ENCODE data around the gene INHBC. TPM values are rescaled to one million over a fixed set of nuclear protein-coding genes. Genes with fewer than 3 reads are reported as not detected.

INHBC gene
- total RNA-seq, 1 donor from 2014 or later: not detected

DNA sequence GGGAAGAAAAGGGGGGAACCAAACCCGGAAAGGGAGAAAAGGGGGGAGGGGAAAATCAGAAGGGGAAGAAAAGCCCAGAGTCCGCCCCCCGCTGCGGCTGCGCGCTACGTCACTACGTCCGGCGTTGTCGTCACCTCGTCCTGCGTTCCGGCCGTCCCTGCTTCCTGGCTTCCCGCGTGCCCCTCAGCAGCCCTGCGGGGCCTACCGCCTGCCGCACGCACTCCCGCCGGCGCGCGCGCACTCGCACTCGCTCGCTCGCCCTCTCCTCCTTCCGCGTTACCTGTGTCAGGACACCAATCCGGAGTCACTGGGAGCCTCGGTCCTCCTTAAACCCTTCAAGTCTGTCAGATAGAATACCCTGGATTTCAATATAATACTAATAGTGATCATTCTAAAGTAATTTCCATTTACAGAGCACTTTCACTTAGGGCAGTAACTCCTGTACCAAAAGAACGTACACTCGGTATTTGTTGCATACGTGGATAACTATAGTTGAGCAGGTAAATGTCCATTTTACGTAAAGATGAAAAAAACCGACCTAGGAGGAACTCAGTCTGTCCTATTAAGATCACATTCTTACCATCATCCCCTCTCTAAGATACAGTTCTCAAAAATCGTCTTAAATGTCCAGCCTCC, 3.5 kb upstream of the INHBC start, which contains the start of gene R3HDM2:
TSS of gene R3HDM2 (minus strand) at position 113 of the 636 bp plus-strand sequence. CDS start 120,615 bp downstream, outside the sequence.
- Histone ChIP-seq H3K4me3 (ENCODE audit: low read depth, low read length) (peak within 1 kb of the TSS; percentile 61), H3K27me3 (ENCODE audit: control insufficient read depth, insufficient read depth, low read length) (no peaks in the 10 kb centered on the region), H3K36me3 (ENCODE audit: control insufficient read depth, insufficient read depth, low read length) (no peaks in the 10 kb centered on the region)
- TF ChIP-seq, protein P1, sequence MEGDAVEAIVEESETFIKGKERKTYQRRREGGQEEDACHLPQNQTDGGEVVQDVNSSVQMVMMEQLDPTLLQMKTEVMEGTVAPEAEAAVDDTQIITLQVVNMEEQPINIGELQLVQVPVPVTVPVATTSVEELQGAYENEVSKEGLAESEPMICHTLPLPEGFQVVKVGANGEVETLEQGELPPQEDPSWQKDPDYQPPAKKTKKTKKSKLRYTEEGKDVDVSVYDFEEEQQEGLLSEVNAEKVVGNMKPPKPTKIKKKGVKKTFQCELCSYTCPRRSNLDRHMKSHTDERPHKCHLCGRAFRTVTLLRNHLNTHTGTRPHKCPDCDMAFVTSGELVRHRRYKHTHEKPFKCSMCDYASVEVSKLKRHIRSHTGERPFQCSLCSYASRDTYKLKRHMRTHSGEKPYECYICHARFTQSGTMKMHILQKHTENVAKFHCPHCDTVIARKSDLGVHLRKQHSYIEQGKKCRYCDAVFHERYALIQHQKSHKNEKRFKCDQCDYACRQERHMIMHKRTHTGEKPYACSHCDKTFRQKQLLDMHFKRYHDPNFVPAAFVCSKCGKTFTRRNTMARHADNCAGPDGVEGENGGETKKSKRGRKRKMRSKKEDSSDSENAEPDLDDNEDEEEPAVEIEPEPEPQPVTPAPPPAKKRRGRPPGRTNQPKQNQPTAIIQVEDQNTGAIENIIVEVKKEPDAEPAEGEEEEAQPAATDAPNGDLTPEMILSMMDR (IDR thresholded peaks at IDR 0.05; ENCODE audit: insufficient read depth, low read length, severe bottlenecking): no peak
- DNase-seq (ENCODE audit: low read depth) (peak; percentile 83), FAIRE-seq (no peak)

DNA sequence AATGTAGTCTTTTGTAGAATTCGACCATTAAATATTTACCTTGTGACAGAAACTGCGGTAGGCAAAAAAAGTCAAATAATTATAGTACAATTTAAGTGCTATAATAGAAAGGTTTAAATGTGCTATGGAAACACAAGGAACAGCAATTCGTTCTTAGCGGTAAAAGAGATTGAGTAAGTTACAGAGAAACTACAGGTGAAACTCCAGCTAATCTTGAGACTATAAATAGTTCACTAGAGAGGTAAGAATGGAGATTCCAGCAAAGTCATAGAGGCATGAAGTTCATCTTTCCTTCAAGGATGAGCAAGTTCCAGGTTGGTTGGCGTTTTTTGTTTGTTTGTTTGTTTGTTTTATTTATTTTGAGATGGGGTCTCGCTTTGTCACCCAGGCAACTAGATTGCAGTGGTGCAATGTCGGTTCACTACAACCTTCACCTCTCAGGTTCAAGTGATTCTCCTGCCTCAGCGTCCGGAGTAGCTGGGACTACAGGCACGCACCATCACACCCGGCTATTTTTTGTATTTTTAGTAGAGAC, 2.9 kb upstream of the INHBC start:
- FAIRE-seq: no peak

DNA sequence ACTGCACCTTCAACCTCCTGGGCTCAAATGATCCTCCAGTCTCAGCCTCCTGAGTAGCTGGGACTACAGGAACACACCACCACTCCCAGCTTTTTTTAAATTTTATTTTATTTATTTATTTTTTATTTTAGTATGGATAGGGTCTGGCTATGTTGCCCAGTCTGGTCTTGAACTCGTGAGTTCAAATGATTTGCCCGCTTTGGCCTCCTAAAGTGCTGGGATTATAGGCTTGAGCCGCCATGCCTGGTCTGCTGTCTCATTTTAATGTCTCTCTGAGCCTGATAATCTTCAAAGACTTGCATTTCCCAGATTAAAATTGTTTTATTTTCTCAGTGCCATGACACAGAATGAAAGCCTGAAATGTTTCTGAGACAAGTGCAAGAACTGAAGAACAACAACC, 1.2 kb upstream of the INHBC start:
- H3K4me3 ChIP-seq (ENCODE audit: low read depth, low read length): no peak overlapping the region
- TF ChIP-seq, protein P1 (IDR thresholded peaks at IDR 0.05; ENCODE audit: insufficient read depth, low read length, severe bottlenecking): no peak
- DNase-seq (ENCODE audit: low read depth) (no peak), FAIRE-seq (no peak)
- H3K27me3 ChIP-seq (ENCODE audit: control insufficient read depth, insufficient read depth, low read length): no peaks in the 10 kb centered on the region
- no peaks in the 10 kb centered on the region for H3K36me3 ChIP-seq (ENCODE audit: control insufficient read depth, insufficient read depth, low read length)

More for the DNA sequence above, 2.9 kb upstream of the INHBC start:
- no peaks in the 10 kb centered on the region for H3K36me3 ChIP-seq (ENCODE audit: control insufficient read depth, insufficient read depth, low read length)
- TF ChIP-seq, protein P1 (IDR thresholded peaks at IDR 0.05; ENCODE audit: insufficient read depth, low read length, severe bottlenecking): no peak
- no peaks in the 10 kb centered on the region for H3K27me3 ChIP-seq (ENCODE audit: control insufficient read depth, insufficient read depth, low read length)
- no peak for DNase-seq (ENCODE audit: low read depth)
- peak overlapping the region; percentile 61 for H3K4me3 ChIP-seq (ENCODE audit: low read depth, low read length)

DNA sequence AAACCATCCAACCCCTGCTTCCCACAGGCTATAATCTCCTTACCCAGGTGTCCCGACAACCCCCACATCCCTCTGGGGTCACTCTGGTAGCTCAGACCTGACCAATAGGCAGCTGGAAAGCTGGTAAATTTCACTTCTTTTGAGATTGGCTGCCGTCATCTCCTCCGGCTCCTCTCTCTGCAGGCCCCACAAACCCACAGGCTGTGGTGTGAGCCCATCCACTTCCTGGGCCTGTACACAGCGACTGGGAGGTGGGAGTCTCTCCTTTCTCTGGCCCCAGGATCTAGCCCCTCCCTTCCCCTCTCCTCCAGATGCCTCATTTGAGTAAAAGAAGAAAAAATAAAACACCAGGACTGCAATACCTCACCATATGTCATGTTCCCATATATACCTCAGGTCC, 709 bp downstream of the INHBC start:
- FAIRE-seq: no peak

DNA sequence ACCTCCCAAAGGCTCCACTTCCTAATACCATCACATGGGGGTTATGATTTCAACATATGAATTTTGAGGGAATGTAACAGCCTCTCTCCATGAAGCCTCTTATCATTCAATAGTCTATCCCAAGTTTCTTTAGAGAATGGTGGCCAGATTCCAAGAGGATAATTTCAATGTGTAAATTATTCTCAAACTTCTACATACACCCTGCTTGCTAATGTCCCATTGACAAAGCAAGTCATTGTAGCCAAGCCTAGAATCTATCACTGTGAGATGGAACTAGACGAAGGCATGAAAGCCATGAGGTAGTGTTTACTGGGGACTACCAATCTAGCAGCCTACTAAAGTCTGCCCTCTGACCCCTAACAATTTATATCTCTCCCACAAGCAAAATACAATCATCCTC, 3.8 kb downstream of the INHBC start:
- DNase-seq (ENCODE audit: low read depth) (no peak), FAIRE-seq (no peak)
- H3K4me3 ChIP-seq (ENCODE audit: low read depth, low read length): no peak overlapping the region
- H3K36me3 ChIP-seq (ENCODE audit: control insufficient read depth, insufficient read depth, low read length): no peaks in the 10 kb centered on the region
- TF ChIP-seq, protein P1 (IDR thresholded peaks at IDR 0.05; ENCODE audit: insufficient read depth, low read length, severe bottlenecking): no peak
- H3K27me3 ChIP-seq (ENCODE audit: control insufficient read depth, insufficient read depth, low read length): no peaks in the 10 kb centered on the region

More for the DNA sequence above, 709 bp downstream of the INHBC start:
- Histone ChIP-seq H3K36me3 (ENCODE audit: control insufficient read depth, insufficient read depth, low read length) (no peaks in the 10 kb centered on the region), H3K27me3 (ENCODE audit: control insufficient read depth, insufficient read depth, low read length) (no peaks in the 10 kb centered on the region), H3K4me3 (ENCODE audit: low read depth, low read length) (no peak overlapping the region)
- TF ChIP-seq, protein P1 (IDR thresholded peaks at IDR 0.05; ENCODE audit: insufficient read depth, low read length, severe bottlenecking): no peak
- DNase-seq (ENCODE audit: low read depth): no peak

Measured in bronchial epithelial cell (primary cell).